Smooth muscle cell (in vitro differentiated cells): ENCODE results near the gene MIEF2. TPM values are rescaled to one million over a fixed set of nuclear protein-coding genes. Genes with fewer than 3 reads are reported as not detected.
A peak's percentile ranks its signal among the peaks of the same experiment; 100 is the strongest.

Experiments
- DNase-seq: peaks from one replicate; lab custom pipeline; 2025; ENCODE audit not compliant: unreplicated experiment; lab: John Stamatoyannopoulos, UW
- H2AFZ ChIP-seq: fragments of 200-600 bp; sonication (generic); 2 replicates; pipeline ENCODE4 v1.6.0; 2016; ENCODE audit warnings: antibody characterized with exemption, low read depth, mild to moderate bottlenecking
- H3F3A ChIP-seq: fragments of 200-600 bp; sonication (generic); 2 replicates; pipeline ENCODE4 v1.6.0; 2017; ENCODE audit warnings: antibody characterized with exemption, low read depth
- H3K27ac ChIP-seq: fragments of 200-600 bp; sonication (generic); 2 replicates; pipeline ENCODE4 v1.5.1; 2016; ENCODE audit warnings: low read depth, mild to moderate bottlenecking
- H3K27me3 ChIP-seq: fragments of 200-600 bp; sonication (generic); 2 replicates; pipeline ENCODE4 v1.6.1; 2016; ENCODE audit warnings: low read depth, mild to moderate bottlenecking
- H3K36me3 ChIP-seq: fragments of 200-600 bp; sonication (generic); 2 replicates; pipeline ENCODE4 v1.5.1; 2016; ENCODE audit warnings: low read depth
- H3K4me1 ChIP-seq: fragments of 200-600 bp; sonication (generic); 2 replicates; pipeline ENCODE4 v1.5.1; 2016; ENCODE audit warnings: low read depth
- H3K4me2 ChIP-seq: fragments of 200-600 bp; sonication (generic); 2 replicates; pipeline ENCODE4 v1.6.0; 2016; ENCODE audit warnings: mild to moderate bottlenecking
- H3K4me3 ChIP-seq: fragments of 200-600 bp; sonication (generic); 2 replicates; pipeline ENCODE4 v1.5.1; 2016; ENCODE audit warnings: mild to moderate bottlenecking
- H3K79me2 ChIP-seq: fragments of 200-600 bp; sonication (generic); 2 replicates; pipeline ENCODE4 v1.6.0; 2016; ENCODE audit warnings: low read depth, mild to moderate bottlenecking
- H3K9ac ChIP-seq: fragments of 200-600 bp; sonication (generic); 2 replicates; pipeline ENCODE4 v1.6.0; 2016; ENCODE audit warnings: low read depth
- H3K9me3 ChIP-seq: fragments of 200-600 bp; sonication (generic); replicated peaks from 2 replicates; pipeline ENCODE4 v1.5.1; 2016; ENCODE audit warnings: low read depth
- H4K20me1 ChIP-seq: fragments of 200-600 bp; sonication (generic); 2 replicates; pipeline ENCODE4 v1.6.0; 2016; ENCODE audit warnings: low read depth
- WGBS: methylation state at CpG from one replicate; pipeline ENCODE4 v1.1.7; 2016; ENCODE audit warnings: low lambda C conversion rate; 5-methylcytosine and 5-hydroxymethylcytosine counted together
- polyA plus RNA-seq: library from polyadenylated mRNA; unstranded; fragments of >200 nt; fragmentation: Nextera tagmentation; extraction: Ambion mirVana; gene quantifications from 2 replicates; pipeline ENCODE4 v1.2.1, GENCODE V29; 2016
- total RNA-seq: library from RNA; depleted of rRNA; stranded (reverse); fragments of >200 nt; gene quantifications from 2 replicates; pipeline ENCODE4 v1.2.3, GENCODE V29; 2014
- TF ChIP-seq, protein P1 (sequence below): fragments of 200-600 bp; sonication (generic); IDR thresholded peaks from 2 replicates; pipeline ENCODE4 v1.5.1; 2017; ENCODE audit warnings: borderline replicate concordance, mild to moderate bottlenecking, antibody characterized with exemption; ENCODE audit not compliant: insufficient read depth, poor library complexity, severe bottlenecking

MIEF2 gene
- total and polyA plus RNA-seq, 2 experiments from 2014 or later, result 10.4 to 13.5 TPM

- Histone ChIP-seq H3K27ac (peak overlapping the region; percentile 96), H3K36me3 (no peaks in the 10 kb centered on the region), H3K9me3 (no peaks in the 10 kb centered on the region), H3K4me3 (peak overlapping the region; percentile 90), H3K4me2 (peak overlapping the region; percentile 98), H3K9ac (peak overlapping the region; percentile 96), H3K27me3 (no peaks in the 10 kb centered on the region), H3F3A (peaks cover 11% of the 10 kb centered on the region), H4K20me1 (peaks cover 58% of the 10 kb centered on the region), H3K79me2 (peaks cover 90% of the 10 kb centered on the region), H3K4me1 (peaks cover 40% of the 10 kb centered on the region), H2AFZ (peak overlapping the region; percentile 81)
- 15% methylated on average over 18 of the region's 18 CpGs for whole genome bisulfite sequencing
- TF ChIP-seq, protein P1, sequence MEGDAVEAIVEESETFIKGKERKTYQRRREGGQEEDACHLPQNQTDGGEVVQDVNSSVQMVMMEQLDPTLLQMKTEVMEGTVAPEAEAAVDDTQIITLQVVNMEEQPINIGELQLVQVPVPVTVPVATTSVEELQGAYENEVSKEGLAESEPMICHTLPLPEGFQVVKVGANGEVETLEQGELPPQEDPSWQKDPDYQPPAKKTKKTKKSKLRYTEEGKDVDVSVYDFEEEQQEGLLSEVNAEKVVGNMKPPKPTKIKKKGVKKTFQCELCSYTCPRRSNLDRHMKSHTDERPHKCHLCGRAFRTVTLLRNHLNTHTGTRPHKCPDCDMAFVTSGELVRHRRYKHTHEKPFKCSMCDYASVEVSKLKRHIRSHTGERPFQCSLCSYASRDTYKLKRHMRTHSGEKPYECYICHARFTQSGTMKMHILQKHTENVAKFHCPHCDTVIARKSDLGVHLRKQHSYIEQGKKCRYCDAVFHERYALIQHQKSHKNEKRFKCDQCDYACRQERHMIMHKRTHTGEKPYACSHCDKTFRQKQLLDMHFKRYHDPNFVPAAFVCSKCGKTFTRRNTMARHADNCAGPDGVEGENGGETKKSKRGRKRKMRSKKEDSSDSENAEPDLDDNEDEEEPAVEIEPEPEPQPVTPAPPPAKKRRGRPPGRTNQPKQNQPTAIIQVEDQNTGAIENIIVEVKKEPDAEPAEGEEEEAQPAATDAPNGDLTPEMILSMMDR, result no peak
- no peak for DNase-seq
Observed at GRCh38 chr17:18315562-18315922, 55.1 kb downstream of the MIEF2 start.

DNA sequence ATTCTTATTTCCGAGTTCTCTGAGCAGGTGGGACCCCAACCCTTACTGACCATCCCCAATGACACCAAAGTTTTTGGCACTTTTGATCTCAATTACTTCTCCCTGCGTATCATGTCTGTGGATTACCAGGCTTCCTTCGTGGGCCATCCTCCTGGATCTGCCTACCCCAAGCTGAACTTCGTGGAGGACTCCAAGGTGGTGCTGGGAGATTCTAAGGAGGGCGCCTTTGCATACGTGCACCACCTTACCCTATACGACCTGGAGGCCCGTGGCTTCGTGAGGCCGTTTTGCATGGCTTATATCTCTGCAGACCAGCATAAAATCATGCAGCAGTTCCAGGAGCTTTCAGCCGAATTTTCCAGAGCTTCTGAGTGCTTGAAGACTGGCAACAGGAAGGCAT lies 55.5 kb downstream of the MIEF2 start:
- no peak for DNase-seq
- H3K79me2 ChIP-seq, result peaks cover 90% of the 10 kb centered on the region
- H3K36me3 ChIP-seq, result no peaks in the 10 kb centered on the region
- H3K4me2 ChIP-seq, result peak overlapping the region; percentile 98
- peak overlapping the region; percentile 96 for H3K27ac ChIP-seq
- peak overlapping the region; percentile 96 for H3K9ac ChIP-seq
- no peaks in the 10 kb centered on the region for H3K9me3 ChIP-seq
- peaks cover 40% of the 10 kb centered on the region for H3K4me1 ChIP-seq
- TF ChIP-seq, protein P1, result no peak
- WGBS, result 81% methylated on average over 11 of the region's 11 CpGs
- H4K20me1 ChIP-seq, result peaks cover 62% of the 10 kb centered on the region
- H3F3A ChIP-seq, result peaks cover 11% of the 10 kb centered on the region
- H3K27me3 ChIP-seq, result no peaks in the 10 kb centered on the region
- no peak overlapping the region for H2AFZ ChIP-seq
- peak overlapping the region; percentile 90 for H3K4me3 ChIP-seq

Other genes with a start within 250 kb of the MIEF2 start
- 9.8 and 32.3 TPM in 2 replicates for gene ATPAF2, start 221.5 kb upstream of the MIEF2 start, total RNA-seq
- 31.0 and 51.9 TPM in 2 replicates for gene ATPAF2, start 221.5 kb upstream of the MIEF2 start, polyA plus RNA-seq
- 7.7 and 8.4 TPM in 2 replicates for gene GID4, start 221.3 kb upstream of the MIEF2 start, total RNA-seq
- 6.1 and 7.5 TPM in 2 replicates for gene GID4, start 221.3 kb upstream of the MIEF2 start, polyA plus RNA-seq
- 24.5 and 25.3 TPM in 2 replicates for gene DRG2, start 172.7 kb upstream of the MIEF2 start, total RNA-seq
- 32.5 and 36.6 TPM in 2 replicates for gene DRG2, start 172.7 kb upstream of the MIEF2 start, polyA plus RNA-seq
- gene MYO15A, start 151.9 kb upstream of the MIEF2 start, total RNA-seq, result 2.0 and 2.3 TPM in 2 replicates
- 2.7 and 3.6 TPM in 2 replicates for gene MYO15A, start 151.9 kb upstream of the MIEF2 start, polyA plus RNA-seq
- 93.1 and 97.9 TPM in 2 replicates for gene ALKBH5, start 76.8 kb upstream of the MIEF2 start, total RNA-seq
- 114 and 119 TPM in 2 replicates for gene ALKBH5, start 76.8 kb upstream of the MIEF2 start, polyA plus RNA-seq
- 37.3 and 37.7 TPM in 2 replicates for gene LLGL1, start 35.0 kb upstream of the MIEF2 start, total RNA-seq
- 6.7 and 8.5 TPM in 2 replicates for gene LLGL1, start 35.0 kb upstream of the MIEF2 start, polyA plus RNA-seq
- 132 and 149 TPM in 2 replicates for gene FLII, start 1.9 kb upstream of the MIEF2 start, total RNA-seq
- 188 and 210 TPM in 2 replicates for gene FLII, start 1.9 kb upstream of the MIEF2 start, polyA plus RNA-seq
- gene TOP3A, start 54.3 kb downstream of the MIEF2 start, total RNA-seq, result 19.9 and 40.9 TPM in 2 replicates
- 14.6 and 22.9 TPM in 2 replicates for gene TOP3A, start 54.3 kb downstream of the MIEF2 start, polyA plus RNA-seq
- 10.4 and 12.6 TPM in 2 replicates for gene SMCR8, start 54.6 kb downstream of the MIEF2 start, total RNA-seq
- gene SMCR8, start 54.6 kb downstream of the MIEF2 start, polyA plus RNA-seq, result 3.3 and 4.5 TPM in 2 replicates
- gene SHMT1, start 102.9 kb downstream of the MIEF2 start, total RNA-seq, result 4.1 and 5.9 TPM in 2 replicates
- gene SHMT1, start 102.9 kb downstream of the MIEF2 start, polyA plus RNA-seq, result 8.5 and 10.3 TPM in 2 replicates
- not detected in 2 replicates for gene EVPLL, start 117.1 kb downstream of the MIEF2 start, total RNA-seq
- not detected in 2 replicates for gene EVPLL, start 117.1 kb downstream of the MIEF2 start, polyA plus RNA-seq
- gene LGALS9C, start 216.1 kb downstream of the MIEF2 start, total RNA-seq, result 1.5 and 22.0 TPM in 2 replicates
- gene LGALS9C, start 216.1 kb downstream of the MIEF2 start, polyA plus RNA-seq, result 0.88 and 6.3 TPM in 2 replicates